Measurements from ENCODE around the gene RANBP9.

Gene RANBP9

GRCh38 chr6:13614126-13614925 lies 97.3 kb downstream of the RANBP9 start:
- peak; percentile 37 for DNase-seq (ENCODE audit: low read depth)
- no peak for TF ChIP-seq CTCF (conservative IDR thresholded peaks at IDR 0.05; ENCODE audit: control insufficient read depth, insufficient read depth, low read depth, low read length)
- peak overlapping the region; percentile 99 for H3K4me3 ChIP-seq (ENCODE audit: control insufficient read depth, low read depth, low read length)

- no peak overlapping the region for H3K4me3 ChIP-seq (ENCODE audit: control insufficient read depth, low read depth, low read length)
- TF ChIP-seq CTCF (conservative IDR thresholded peaks at IDR 0.05; ENCODE audit: control insufficient read depth, insufficient read depth, low read depth, low read length) = no peak
- DNase-seq (ENCODE audit: low read depth) = no peak
Observed at GRCh38 chr6:13613029-13613594, 98.5 kb downstream of the RANBP9 start.

- no peak for DNase-seq (ENCODE audit: low read depth)
- H3K4me3 ChIP-seq (ENCODE audit: control insufficient read depth, low read depth, low read length) = no peak overlapping the region
- no peak for TF ChIP-seq CTCF (conservative IDR thresholded peaks at IDR 0.05; ENCODE audit: control insufficient read depth, insufficient read depth, low read depth, low read length)
Observed at GRCh38 chr6:13611715-13612114, 99.9 kb downstream of the RANBP9 start.

GRCh38 chr6:13605634-13606033 lies 106.0 kb downstream of the RANBP9 start:
- no peak for TF ChIP-seq CTCF (conservative IDR thresholded peaks at IDR 0.05; ENCODE audit: control insufficient read depth, insufficient read depth, low read depth, low read length)
- DNase-seq (ENCODE audit: low read depth) = no peak
- no peak overlapping the region for H3K4me3 ChIP-seq (ENCODE audit: control insufficient read depth, low read depth, low read length)

- no peak for TF ChIP-seq CTCF (conservative IDR thresholded peaks at IDR 0.05; ENCODE audit: control insufficient read depth, insufficient read depth, low read depth, low read length)
- H3K4me3 ChIP-seq (ENCODE audit: control insufficient read depth, low read depth, low read length) = no peak overlapping the region
- no peak for DNase-seq (ENCODE audit: low read depth)
Observed at GRCh38 chr6:13604546-13605416, 106.9 kb downstream of the RANBP9 start.

- no peak overlapping the region for H3K4me3 ChIP-seq (ENCODE audit: control insufficient read depth, low read depth, low read length)
- no peak for DNase-seq (ENCODE audit: low read depth)
- TF ChIP-seq CTCF (conservative IDR thresholded peaks at IDR 0.05; ENCODE audit: control insufficient read depth, insufficient read depth, low read depth, low read length) = no peak
Observed at GRCh38 chr6:13604135-13604534, 107.5 kb downstream of the RANBP9 start.

Data from fibroblast of mammary gland (primary cell).